Measurements from ENCODE around the gene DVL1.

GRCh38 chr1:1307261-1307922 is 41.8 kb downstream of the DVL1 start:
- no peak for TF ChIP-seq CTCF (IDR thresholded peaks at IDR 0.05)
- TF ChIP-seq E2F1 (CRISPR knock-in tag; IDR thresholded peaks at IDR 0.05) = no peak
- no peak for TF ChIP-seq FOXK1 (CRISPR knock-in tag; IDR thresholded peaks at IDR 0.05)
- TF ChIP-seq USF2 (CRISPR knock-in tag; IDR thresholded peaks at IDR 0.05) = no peak
- 0 out of 2 replicates have a peak, but pooled peaks have one; percentile 1 for TF ChIP-seq HMGXB4 (CRISPR knock-in tag; IDR thresholded peaks at IDR 0.05)

Measured in WTC11 (cell line).